Calu3 (cell line): Measurements from ENCODE around the gene NPAT. TPM values are rescaled to one million over a fixed set of nuclear protein-coding genes. Genes with fewer than 3 reads are reported as not detected.

Experiments used
- Bru-seq: library from RNA; stranded (reverse); fragments of 400-500 nt; gene quantifications from one replicate; lab custom pipeline; 2021; lab: Mats Ljungman, UMichigan
- BruChase-seq, 2 experiments: library from RNA; stranded (reverse); fragments of 400-500 nt; gene quantifications; one replicate each; lab custom pipeline; 2021; lab: Mats Ljungman, UMichigan
- BruUV-seq: library from RNA; stranded (reverse); fragments of 400-500 nt; replicated peaks from 2 replicates; lab custom pipeline; 2021; lab: Mats Ljungman, UMichigan
- CTCF ChIA-PET: fragments of 300-600 bp; sonication (Branson Sonifier 250); formaldehyde crosslinking; loops from one replicate; lab custom pipeline; 2022; ENCODE audit warnings: antibody characterized with exemption; lab: Charles Lee
- DNase-seq: peaks from one replicate; pipeline ENCODE4 v3.0.0; 2022
- H3K27ac Mint-ChIP-seq: one replicate; pipeline ENCODE4 v1.8.0; 2022; ENCODE audit warnings: mixed read lengths; ENCODE audit not compliant: unreplicated experiment
- H3K27me3 Mint-ChIP-seq: one replicate; pipeline ENCODE4 v1.8.0; 2022; ENCODE audit warnings: mixed read lengths; ENCODE audit not compliant: unreplicated experiment
- H3K36me3 Mint-ChIP-seq: one replicate; pipeline ENCODE4 v1.8.0; 2022; ENCODE audit warnings: mild to moderate bottlenecking, moderate library complexity, mixed read lengths; ENCODE audit not compliant: insufficient read depth, unreplicated experiment
- H3K4me1 Mint-ChIP-seq: one replicate; pipeline ENCODE4 v1.8.0; 2022; ENCODE audit warnings: mild to moderate bottlenecking, low read depth, mixed read lengths; ENCODE audit not compliant: unreplicated experiment
- H3K4me3 Mint-ChIP-seq: one replicate; pipeline ENCODE4 v1.8.0; 2022; ENCODE audit warnings: mild to moderate bottlenecking, low read depth, moderate library complexity, mixed read lengths; ENCODE audit not compliant: unreplicated experiment
- H3K9me3 Mint-ChIP-seq: one replicate; pipeline ENCODE4 v1.8.0; 2022; ENCODE audit warnings: low read depth, mixed read lengths; ENCODE audit not compliant: unreplicated experiment
- intact Hi-C: fragments of 100-400 bp; cut with micrococcal nuclease; formaldehyde crosslinking; loops from one replicate; pipeline ENCODE4 v1.10.0; 2022; ENCODE audit not compliant: unreplicated experiment
- long read RNA-seq: library from polyadenylated mRNA; stranded (forward); transcript quantifications from one replicate; pipeline ENCODE4 v2.0.0, GENCODE V29; 2022
- total RNA-seq: library from RNA; stranded (reverse); gene quantifications from 2 replicates; pipeline ENCODE4 v1.2.3, GENCODE V29; 2022
- TF ChIP-seq, protein P1 (sequence below): fragments of 200-600 bp; IDR thresholded peaks from one replicate; pipeline ENCODE4 v1.8.0; 2022; ENCODE audit warnings: antibody characterized with exemption; ENCODE audit not compliant: unreplicated experiment

NPAT gene
- total RNA-seq (11.5 and 13.9 TPM in 2 replicates), Bru-seq, nascent RNA (percentile 78 among the genes with signal in this experiment), BruChase-seq, experiment 1, labeled RNA remaining after a 6-hour chase (percentile 60 among the genes with signal in this experiment), BruChase-seq, experiment 2, labeled RNA remaining after a 2-hour chase (percentile 72 among the genes with signal in this experiment)
- long read RNA-seq, partial matches to known transcripts = 2 of 4 reads
- long read RNA-seq, other reads (novel, unspliced or antisense) = 2 of 4 reads

DNA sequence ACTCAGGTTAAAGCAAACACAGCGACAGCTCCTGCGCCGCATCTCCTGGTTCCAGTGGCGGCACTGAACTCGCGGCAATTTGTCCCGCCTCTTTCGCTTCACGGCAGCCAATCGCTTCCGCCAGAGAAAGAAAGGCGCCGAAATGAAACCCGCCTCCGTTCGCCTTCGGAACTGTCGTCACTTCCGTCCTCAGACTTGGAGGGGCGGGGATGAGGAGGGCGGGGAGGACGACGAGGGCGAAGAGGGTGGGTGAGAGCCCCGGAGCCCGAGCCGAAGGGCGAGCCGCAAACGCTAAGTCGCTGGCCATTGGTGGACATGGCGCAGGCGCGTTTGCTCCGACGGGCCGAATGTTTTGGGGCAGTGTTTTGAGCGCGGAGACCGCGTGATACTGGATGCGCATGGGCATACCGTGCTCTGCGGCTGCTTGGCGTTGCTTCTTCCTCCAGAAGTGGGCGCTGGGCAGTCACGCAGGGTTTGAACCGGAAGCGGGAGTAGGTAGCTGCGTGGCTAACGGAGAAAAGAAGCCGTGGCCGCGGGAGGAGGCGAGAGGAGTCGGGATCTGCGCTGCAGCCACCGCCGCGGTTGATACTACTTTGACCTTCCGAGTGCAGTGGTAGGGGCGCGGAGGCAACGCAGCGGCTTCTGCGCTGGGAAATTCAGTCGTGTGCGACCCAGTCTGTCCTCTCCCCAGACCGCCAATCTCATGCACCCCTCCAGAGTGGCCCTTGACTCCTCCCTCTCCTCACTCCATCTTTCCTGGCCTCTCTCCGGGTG, at the start of gene NPAT, which contains the start of gene ATM:
Gene NPAT, minus strand, starts transcription at position 65 of the 774 bp plus-strand sequence. CDS start 102 bp downstream, outside the sequence.
Gene ATM, plus strand, starts transcription at position 494 of the 774 bp plus-strand sequence. CDS start 4,558 bp downstream, outside the sequence.
- Mint-ChIP-seq H3K36me3 (peaks cover 9% of the 10 kb centered on the region), H3K9me3 (no peaks in the 10 kb centered on the region), H3K27ac (no peak within 1 kb of the TSS), H3K4me3 (no peak within 1 kb of the TSS), H3K4me1 (peaks cover 30% of the 10 kb centered on the region), H3K27me3 (no peaks in the 10 kb centered on the region)
- CTCF ChIA-PET = interaction anchor here (0.6 to 1.1 kb wide), 3 partner anchors 104 to 214 kb away, joined by 3 read pairs; partner anchors contain the start of gene CUL5
- intact Hi-C loops = loop anchor here (5.0 kb wide), 1 partner anchor 425 kb away; no protein-coding TSS in a partner anchor
- no TSS peak for BruUV-seq
- TF ChIP-seq, protein P1, sequence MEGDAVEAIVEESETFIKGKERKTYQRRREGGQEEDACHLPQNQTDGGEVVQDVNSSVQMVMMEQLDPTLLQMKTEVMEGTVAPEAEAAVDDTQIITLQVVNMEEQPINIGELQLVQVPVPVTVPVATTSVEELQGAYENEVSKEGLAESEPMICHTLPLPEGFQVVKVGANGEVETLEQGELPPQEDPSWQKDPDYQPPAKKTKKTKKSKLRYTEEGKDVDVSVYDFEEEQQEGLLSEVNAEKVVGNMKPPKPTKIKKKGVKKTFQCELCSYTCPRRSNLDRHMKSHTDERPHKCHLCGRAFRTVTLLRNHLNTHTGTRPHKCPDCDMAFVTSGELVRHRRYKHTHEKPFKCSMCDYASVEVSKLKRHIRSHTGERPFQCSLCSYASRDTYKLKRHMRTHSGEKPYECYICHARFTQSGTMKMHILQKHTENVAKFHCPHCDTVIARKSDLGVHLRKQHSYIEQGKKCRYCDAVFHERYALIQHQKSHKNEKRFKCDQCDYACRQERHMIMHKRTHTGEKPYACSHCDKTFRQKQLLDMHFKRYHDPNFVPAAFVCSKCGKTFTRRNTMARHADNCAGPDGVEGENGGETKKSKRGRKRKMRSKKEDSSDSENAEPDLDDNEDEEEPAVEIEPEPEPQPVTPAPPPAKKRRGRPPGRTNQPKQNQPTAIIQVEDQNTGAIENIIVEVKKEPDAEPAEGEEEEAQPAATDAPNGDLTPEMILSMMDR = peak; percentile 43
- DNase-seq = peak; percentile 94

DNA sequence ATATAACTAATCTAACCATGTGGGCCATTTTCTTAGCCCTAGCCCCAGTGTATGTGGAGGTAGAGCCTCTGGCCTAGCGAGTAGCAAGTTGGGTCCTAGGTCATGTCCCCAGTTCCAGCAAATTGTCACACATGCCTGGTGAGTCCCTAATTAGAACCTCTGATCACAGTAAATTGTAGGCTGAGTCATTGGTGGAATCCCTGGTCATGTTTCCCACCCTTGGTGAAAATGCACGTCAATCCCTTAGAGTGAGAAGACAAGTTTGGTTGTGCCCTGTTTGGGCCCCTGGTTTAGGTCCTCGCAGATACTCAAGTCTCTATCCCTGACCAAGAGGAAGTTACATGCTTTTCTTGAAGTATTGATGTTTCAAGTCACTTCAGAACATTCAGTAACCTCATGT, 47.1 kb upstream of the NPAT start:
- peaks cover 5% of the 10 kb centered on the region for H3K36me3 Mint-ChIP-seq
- CTCF ChIA-PET = no interaction called here
- no peaks in the 10 kb centered on the region for H3K4me1 Mint-ChIP-seq
- no peak for DNase-seq
- TF ChIP-seq, protein P1 = no peak
- H3K4me3 Mint-ChIP-seq = no peak overlapping the region
- intact Hi-C loops = no loop called here
- no peaks in the 10 kb centered on the region for H3K27me3 Mint-ChIP-seq
- H3K27ac Mint-ChIP-seq = no peak overlapping the region
- BruUV-seq = no TSS peak
- no peaks in the 10 kb centered on the region for H3K9me3 Mint-ChIP-seq

DNA sequence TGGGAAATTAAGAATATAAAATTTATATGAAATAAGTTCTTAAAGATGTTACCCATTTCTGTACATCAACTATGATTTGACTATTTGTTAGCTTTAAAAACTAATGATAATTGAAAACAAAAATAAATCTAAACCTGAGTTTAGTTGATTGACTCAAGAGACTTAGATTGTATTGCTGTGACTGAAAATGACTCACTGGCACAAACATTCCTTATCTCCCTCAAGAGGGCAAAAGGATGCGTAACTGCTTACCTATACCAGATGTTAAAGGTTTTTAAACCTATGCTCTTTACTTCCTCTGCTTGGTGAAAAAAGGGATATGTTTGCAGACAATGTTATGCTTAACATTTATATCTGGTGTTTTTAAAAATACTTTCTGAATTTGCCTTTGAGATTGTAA, 30.7 kb upstream of the NPAT start:
- Mint-ChIP-seq H3K36me3 (peaks cover 9% of the 10 kb centered on the region), H3K4me1 (no peaks in the 10 kb centered on the region), H3K27ac (no peak overlapping the region), H3K9me3 (no peaks in the 10 kb centered on the region), H3K4me3 (no peak overlapping the region), H3K27me3 (no peaks in the 10 kb centered on the region)
- no TSS peak for BruUV-seq
- intact Hi-C loops = no loop called here
- TF ChIP-seq, protein P1 = no peak
- no peak for DNase-seq
- CTCF ChIA-PET = interaction anchor here (0.6 kb wide), 1 partner anchor 299 kb away, joined by 3 read pairs; no protein-coding TSS in a partner anchor

DNA sequence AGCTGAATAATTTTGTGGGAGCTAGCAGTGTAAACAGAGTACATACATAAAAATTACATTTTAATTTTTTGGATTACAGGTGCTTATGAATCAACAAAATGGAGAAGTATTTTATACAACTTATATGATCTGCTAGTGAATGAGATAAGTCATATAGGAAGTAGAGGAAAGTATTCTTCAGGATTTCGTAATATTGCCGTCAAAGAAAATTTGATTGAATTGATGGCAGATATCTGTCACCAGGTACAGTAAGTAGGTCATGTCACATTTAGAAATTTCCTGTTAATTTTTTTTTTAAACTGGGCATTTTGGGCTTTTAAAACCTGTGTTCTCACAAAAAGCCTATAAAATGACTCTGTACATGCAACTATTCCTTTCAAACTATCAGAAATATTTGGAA, 24.4 kb upstream of the NPAT start:
- Mint-ChIP-seq H3K4me3 (no peak overlapping the region), H3K36me3 (peaks cover 4% of the 10 kb centered on the region), H3K9me3 (no peaks in the 10 kb centered on the region), H3K27ac (no peak overlapping the region), H3K27me3 (no peaks in the 10 kb centered on the region), H3K4me1 (no peaks in the 10 kb centered on the region)
- TF ChIP-seq, protein P1 = no peak
- DNase-seq = no peak
- intact Hi-C loops = no loop called here
- BruUV-seq = no TSS peak
- CTCF ChIA-PET = no interaction called here
